Central memory CD8-positive, alpha-beta T cell (primary cell): ENCODE measurements around the gene AP2B1.
"Not testable (repeated sequence)": the region's sequence is repeated elsewhere in the genome, so short reads cannot be mapped to it uniquely, and the experiment has no call there.

Source experiments
- ATAC-seq: fragments of 150-1000 bp; cut with Tn5 transposase; replicated peaks from 2 replicates; pipeline ENCODE4 v1.10.0; 2022; ENCODE audit warnings: mild to moderate bottlenecking, moderate FRiP score, moderate number of reproducible peaks; ENCODE audit not compliant: poor library complexity, severe bottlenecking; ENCODE audit errors: extremely low read depth
- DNase-seq, 2 donors: peaks; one replicate each; pipeline ENCODE4 v3.0.0; 2021; ENCODE audit warnings: low spot score in 2 of 2
- H3K27ac Mint-ChIP-seq: one replicate; pipeline ENCODE4 v1.8.0; 2022; ENCODE audit warnings: low read depth, mild to moderate bottlenecking, moderate library complexity, mixed read lengths
- H3K27me3 Mint-ChIP-seq: one replicate; pipeline ENCODE4 v1.8.0; 2022; ENCODE audit warnings: mixed read lengths
- H3K36me3 Mint-ChIP-seq: one replicate; pipeline ENCODE4 v1.8.0; 2022; ENCODE audit warnings: mild to moderate bottlenecking, moderate library complexity, mixed read lengths; ENCODE audit not compliant: insufficient read depth
- H3K4me1 Mint-ChIP-seq: one replicate; pipeline ENCODE4 v1.8.0; 2022; ENCODE audit warnings: mixed read lengths
- H3K4me3 Mint-ChIP-seq: one replicate; pipeline ENCODE4 v1.8.0; 2022; ENCODE audit warnings: mild to moderate bottlenecking, moderate library complexity, mixed read lengths
- H3K9me3 Mint-ChIP-seq: one replicate; pipeline ENCODE4 v1.8.0; 2022; ENCODE audit warnings: mixed read lengths

AP2B1 gene

DNA sequence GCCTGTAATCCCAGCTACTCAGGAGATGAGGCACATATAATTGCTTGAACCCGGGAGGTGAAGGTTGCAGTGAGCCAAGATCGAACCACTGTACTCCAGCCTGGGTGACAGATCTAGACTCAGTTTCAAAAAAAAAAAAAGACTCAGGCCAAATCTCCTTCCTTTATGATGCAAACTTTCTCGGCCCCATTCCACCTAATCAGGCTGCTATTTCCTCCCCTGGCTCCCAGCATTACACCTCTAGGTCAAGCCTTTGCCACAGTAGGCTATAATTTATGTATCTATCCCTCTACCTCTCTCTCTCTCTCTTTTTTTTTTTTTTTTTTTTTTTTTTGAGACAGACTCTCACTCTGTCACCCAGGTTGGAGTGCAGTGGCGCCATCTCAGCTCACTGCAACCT lies 164.4 kb downstream of the AP2B1 start:
- H3K36me3 Mint-ChIP-seq, H3K27ac Mint-ChIP-seq, H3K9me3 Mint-ChIP-seq, H3K4me3 Mint-ChIP-seq, ATAC-seq, DNase-seq: not testable (repeated sequence)
- Mint-ChIP-seq H3K4me1 (peaks cover 16% of the 10 kb centered on the region), H3K27me3 (peaks cover 54% of the 10 kb centered on the region)

DNA sequence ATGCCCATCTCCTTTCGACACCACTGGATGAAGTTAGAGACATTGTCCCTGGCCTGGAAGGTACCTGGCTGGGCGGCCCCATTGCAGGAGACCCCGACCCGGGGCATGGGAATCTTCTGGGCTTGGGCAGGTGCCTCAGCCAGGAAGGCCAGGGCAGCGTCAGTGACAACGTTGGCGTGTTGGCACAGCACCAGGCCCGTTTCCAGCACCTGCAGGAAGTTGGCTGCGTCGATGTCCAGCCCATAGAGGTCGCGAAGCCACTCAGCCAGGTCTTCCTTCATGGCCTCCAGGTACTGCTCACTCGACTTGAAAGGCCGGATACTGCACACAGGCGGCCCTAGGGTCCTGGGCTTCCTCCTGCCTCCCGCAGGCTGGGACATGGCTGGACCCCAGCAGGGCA lies 165.3 kb downstream of the AP2B1 start:
- Mint-ChIP-seq H3K27ac (no peak overlapping the region), H3K4me3 (no peak overlapping the region), H3K36me3 (no peaks in the 10 kb centered on the region), H3K9me3 (no peaks in the 10 kb centered on the region), H3K27me3 (peaks cover 54% of the 10 kb centered on the region), H3K4me1 (peaks cover 16% of the 10 kb centered on the region)
- DNase-seq (no peak), ATAC-seq (no peak)

DNA sequence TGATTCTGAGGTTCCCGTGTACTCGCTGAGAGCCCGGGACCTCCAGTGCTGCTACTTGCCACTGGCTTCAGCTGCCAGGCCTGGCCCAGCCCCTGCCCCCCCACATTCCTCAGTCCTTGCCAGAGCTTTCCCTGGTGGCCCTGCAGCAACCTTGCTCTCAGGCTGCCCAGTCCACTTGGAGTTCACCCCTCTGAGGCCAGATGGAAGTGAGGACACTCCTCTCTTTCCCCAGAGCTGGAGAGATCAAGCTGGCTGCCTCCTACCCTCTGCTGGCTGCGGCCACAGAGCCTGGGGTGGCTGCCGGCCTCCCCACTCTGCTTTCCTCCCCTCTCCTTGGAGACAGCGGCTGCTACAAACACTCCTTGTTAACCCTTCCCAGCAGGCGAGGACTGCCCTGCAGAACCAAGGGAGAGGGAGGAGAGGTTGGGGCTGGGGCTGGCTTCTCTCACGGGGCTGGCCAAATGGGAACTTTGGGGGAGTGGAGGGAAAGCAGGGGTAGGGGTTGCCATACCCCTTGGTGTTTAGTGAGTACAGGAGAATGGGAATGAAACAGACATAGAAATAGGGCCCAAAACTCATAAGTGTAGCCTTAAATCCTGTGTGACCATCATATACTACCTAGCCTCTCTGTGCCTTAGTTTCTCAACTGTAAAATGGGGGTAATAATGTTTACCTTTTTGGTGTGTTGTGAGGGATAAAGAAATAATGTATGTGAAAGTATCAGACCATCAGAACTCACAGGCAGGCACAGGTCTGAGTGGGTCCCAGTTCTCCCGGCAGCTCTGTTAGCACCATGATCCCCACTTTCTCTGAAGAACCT lies 166.0 kb downstream of the AP2B1 start, which contains the start of gene GAS2L2:
Gene GAS2L2 (minus strand): TSS at position 295 of the 820 bp plus-strand sequence. CDS start 389 bp downstream, outside the sequence.
- no peak within 1 kb of the TSS for H3K27ac Mint-ChIP-seq
- peaks cover 54% of the 10 kb centered on the region for H3K27me3 Mint-ChIP-seq
- peaks cover 16% of the 10 kb centered on the region for H3K4me1 Mint-ChIP-seq
- no peaks in the 10 kb centered on the region for H3K36me3 Mint-ChIP-seq
- ATAC-seq (no peak), DNase-seq (no peak)
- no peaks in the 10 kb centered on the region for H3K9me3 Mint-ChIP-seq
- H3K4me3 Mint-ChIP-seq = no peak within 1 kb of the TSS

DNA sequence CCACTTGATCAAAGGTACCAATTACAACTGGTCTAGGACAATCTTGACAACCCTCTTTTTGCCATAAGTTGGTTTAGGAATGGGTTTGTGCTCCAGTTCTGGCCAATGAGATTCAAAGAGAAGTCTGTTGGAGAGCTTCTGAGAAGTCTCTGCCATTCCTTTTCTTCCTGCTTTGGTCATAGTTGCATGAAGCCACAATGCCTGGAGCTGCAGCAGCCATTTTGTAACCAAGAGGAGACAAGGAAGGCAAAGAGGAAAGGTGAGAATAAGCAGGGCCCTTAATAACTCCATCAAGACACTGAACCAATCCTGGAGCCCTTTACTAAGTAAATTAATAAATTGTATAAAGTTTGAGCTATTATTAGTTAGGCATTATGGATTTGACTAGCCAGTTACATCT lies 170.1 kb downstream of the AP2B1 start:
- Mint-ChIP-seq H3K4me1 (no peaks in the 10 kb centered on the region), H3K9me3 (no peaks in the 10 kb centered on the region), H3K36me3 (peaks cover 2% of the 10 kb centered on the region), H3K27me3 (peaks cover 13% of the 10 kb centered on the region), H3K27ac (no peak overlapping the region), H3K4me3 (no peak overlapping the region)
- no peak for ATAC-seq
- DNase-seq = no peak

DNA sequence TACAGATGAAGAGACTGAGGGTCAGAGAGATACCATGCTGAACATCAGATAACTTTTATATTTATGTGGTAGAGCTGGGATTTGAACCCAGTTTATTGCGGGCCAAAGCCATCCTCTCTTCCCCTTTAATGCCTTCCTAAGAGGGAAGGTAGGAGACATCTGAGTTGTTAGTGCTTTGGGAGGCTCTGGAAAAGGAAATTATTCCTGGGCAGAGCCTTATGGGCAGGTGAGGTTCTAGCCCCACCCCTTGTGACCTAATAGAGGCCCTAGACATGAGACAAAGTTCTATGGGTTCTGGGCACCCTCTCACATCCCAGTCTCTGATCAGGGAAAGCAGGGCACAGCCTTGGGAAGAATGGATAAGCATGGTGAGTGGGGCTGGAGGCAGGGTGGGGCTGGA lies 173.5 kb downstream of the AP2B1 start, which contains the start of gene C17orf50:
Gene C17orf50 (plus strand): TSS at position 301 of the 400 bp plus-strand sequence. CDS start 55 bp downstream, at position 356.
- H3K4me3 Mint-ChIP-seq = no peak within 1 kb of the TSS
- no peaks in the 10 kb centered on the region for H3K9me3 Mint-ChIP-seq
- H3K27me3 Mint-ChIP-seq = no peaks in the 10 kb centered on the region
- peaks cover 8% of the 10 kb centered on the region for H3K4me1 Mint-ChIP-seq
- DNase-seq (no peak), ATAC-seq (no peak)
- peaks cover 5% of the 10 kb centered on the region for H3K36me3 Mint-ChIP-seq
- H3K27ac Mint-ChIP-seq = no peak within 1 kb of the TSS

DNA sequence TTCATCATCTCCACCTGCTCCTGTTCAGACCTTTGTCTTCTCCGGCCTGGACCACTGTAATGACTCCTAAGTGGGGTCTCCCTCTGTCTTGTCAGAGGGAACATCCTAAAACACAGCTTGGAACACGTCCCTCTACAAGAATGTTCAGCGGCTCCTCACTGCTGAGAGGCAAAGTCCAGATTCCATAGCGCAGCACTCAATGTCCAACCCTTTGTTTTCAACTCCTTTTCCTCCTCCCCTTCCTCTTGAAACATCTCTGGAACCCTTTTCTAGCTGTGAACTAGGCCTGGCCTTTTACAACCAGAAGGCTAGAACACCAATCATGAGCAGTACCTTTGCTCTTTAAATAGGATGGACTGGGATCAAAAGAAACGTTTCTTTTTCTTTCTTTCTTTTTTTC lies 174.5 kb downstream of the AP2B1 start:
- H3K9me3 Mint-ChIP-seq = no peaks in the 10 kb centered on the region
- H3K27ac Mint-ChIP-seq = no peak overlapping the region
- DNase-seq (no peak), ATAC-seq (no peak)
- peaks cover 8% of the 10 kb centered on the region for H3K4me1 Mint-ChIP-seq
- H3K36me3 Mint-ChIP-seq = peaks cover 6% of the 10 kb centered on the region
- no peak overlapping the region for H3K4me3 Mint-ChIP-seq
- H3K27me3 Mint-ChIP-seq = no peaks in the 10 kb centered on the region

DNA sequence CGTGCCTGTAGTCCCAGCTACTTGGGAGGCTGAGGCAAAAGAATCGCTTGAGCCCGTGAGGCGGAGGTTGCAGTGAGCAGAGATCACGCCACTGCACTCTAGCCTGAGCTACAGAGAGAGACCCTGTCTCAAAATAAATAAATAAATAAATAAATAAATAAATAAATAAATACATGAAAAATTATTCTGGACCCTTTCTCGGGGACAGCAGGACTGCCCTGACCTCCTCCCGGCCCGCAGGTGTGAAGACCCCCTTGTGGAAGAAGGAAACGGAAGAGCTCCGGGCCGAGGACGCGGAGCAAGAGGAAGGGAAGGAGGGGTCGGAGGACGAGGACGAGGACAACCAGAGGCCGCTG lies 176.6 kb downstream of the AP2B1 start:
- peaks cover 8% of the 10 kb centered on the region for H3K4me1 Mint-ChIP-seq
- H3K27me3 Mint-ChIP-seq = no peaks in the 10 kb centered on the region
- H3K36me3 Mint-ChIP-seq = peaks cover 6% of the 10 kb centered on the region
- H3K27ac Mint-ChIP-seq = peak overlapping the region; percentile 46
- ATAC-seq (no peak), DNase-seq (no peak)
- H3K9me3 Mint-ChIP-seq = no peaks in the 10 kb centered on the region
- peak overlapping the region; percentile 83 for H3K4me3 Mint-ChIP-seq

DNA sequence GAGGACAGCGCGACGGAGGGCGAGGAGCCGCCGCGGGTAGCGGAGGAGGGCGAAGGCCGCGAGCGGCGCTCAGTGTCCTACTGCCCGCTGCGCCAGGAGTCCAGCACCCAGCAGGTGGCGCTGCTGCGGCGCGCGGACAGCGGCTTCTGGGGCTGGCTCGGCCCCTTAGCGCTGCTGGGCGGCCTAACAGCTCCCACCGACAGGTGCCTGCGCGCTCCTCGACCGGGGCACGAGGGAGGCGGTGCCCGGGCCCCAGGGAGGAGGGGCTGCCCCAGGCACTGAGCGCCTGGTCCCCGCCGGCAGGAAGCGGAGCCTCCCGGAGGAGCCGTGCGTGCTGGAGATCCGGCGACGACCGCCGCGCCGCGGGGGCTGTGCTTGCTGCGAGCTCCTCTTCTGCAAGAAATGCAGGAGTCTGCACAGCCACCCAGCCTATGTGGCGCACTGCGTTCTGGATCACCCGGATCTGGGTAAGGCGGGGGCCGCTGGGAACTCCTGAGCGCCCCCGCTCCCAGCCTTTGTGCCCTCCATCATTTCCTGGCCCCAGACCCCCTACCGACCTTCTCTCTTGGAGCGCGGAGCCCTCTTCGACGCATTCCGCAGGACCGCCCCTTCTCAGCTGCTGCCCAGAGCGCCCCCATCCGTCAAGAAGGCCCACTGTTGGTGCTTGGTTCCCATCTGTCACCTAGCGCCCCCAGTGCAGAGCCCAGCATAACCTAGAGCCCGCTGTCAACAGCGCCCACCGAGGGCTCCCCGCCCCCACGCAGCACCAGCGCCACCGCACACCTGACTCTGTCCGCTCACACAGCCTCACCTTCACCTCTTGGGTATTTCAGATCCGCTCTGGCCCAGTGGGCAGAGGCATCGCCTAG lies 177.2 kb downstream of the AP2B1 start:
- Mint-ChIP-seq H3K27me3 (peaks cover 4% of the 10 kb centered on the region), H3K4me1 (peaks cover 8% of the 10 kb centered on the region), H3K9me3 (no peaks in the 10 kb centered on the region), H3K27ac (peak overlapping the region; percentile 89), H3K36me3 (peaks cover 6% of the 10 kb centered on the region), H3K4me3 (peak overlapping the region; percentile 83)
- DNase-seq = peak; percentile 73 to 77
- ATAC-seq = peak; percentile 88

DNA sequence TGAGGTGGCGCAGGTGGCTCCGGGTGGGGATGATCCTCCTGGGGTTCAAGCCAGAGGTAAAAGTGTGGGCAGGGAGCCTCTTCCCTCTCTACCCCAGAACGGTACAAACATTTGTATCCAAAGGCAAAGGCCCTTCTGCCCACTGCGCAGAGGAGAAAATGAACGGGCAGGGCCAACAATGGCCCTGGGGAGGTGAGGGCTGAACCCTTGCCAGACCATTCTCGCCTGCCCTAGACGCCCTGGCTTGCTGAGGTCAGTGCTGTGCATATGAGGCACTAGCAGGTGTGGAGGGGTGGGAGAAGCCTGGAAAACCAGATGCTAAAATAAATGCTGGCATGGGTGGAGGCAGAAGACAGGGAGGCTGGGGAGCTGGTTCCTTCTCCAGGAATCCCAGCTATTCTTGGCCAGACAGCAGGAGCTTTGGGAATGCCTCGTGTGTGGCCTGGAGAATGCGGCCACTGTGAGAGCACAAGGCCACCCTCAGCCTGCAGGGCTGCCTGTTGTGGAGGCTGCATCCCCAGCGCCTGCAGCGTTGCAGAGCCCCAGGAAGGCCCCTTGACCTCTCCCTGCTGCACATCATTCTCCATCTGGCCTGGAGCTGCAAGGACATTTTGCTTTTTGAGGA lies 178.1 kb downstream of the AP2B1 start:
- H3K36me3 Mint-ChIP-seq = peaks cover 6% of the 10 kb centered on the region
- H3K27ac Mint-ChIP-seq = peak overlapping the region; percentile 89

DNA sequence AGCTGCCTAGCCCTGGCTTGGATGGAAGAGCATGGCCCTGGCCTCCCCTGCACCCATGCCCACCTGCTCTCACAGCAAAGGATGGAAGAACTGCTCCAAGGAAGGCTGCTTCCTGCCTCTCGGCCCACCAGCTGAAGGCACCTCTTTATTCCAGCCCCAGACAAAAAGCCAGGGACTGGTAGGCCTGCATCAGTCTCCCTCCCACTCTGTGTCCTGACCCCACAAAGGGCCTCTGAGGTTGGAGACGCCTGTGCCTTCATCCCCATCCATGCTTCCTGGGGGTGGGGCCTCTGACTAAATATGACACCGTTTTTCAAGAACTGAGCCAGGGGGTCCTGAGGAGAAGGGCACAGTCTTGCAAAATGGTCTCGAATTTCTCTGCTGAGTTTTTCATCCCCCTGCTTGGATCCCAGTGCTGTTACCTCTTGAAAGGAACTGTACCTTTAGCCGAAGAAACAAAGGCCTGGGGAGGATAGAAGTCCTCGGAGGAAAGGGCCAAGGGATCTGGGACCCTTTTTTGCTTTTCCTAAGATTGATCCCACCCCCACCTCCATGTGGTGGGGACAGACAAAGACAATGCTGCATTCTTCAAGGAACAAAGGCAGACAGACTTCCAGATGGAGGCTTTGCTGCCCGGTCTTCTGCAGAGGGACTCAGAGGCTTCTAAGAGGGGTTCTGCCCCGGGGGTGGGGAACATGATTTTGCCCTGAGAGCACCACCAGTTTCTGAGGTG lies 178.8 kb downstream of the AP2B1 start:
- peaks cover 6% of the 10 kb centered on the region for H3K36me3 Mint-ChIP-seq
- no peak for DNase-seq
- H3K4me3 Mint-ChIP-seq = peak overlapping the region; percentile 83
- H3K27me3 Mint-ChIP-seq = peaks cover 8% of the 10 kb centered on the region
- H3K9me3 Mint-ChIP-seq = no peaks in the 10 kb centered on the region
- H3K27ac Mint-ChIP-seq = no peak overlapping the region
- H3K4me1 Mint-ChIP-seq = peaks cover 8% of the 10 kb centered on the region
- no peak for ATAC-seq

More for the DNA sequence above, 178.1 kb downstream of the AP2B1 start:
- Mint-ChIP-seq H3K4me1 (peaks cover 8% of the 10 kb centered on the region), H3K4me3 (peak overlapping the region; percentile 83), H3K27me3 (peaks cover 8% of the 10 kb centered on the region), H3K9me3 (no peaks in the 10 kb centered on the region)
- DNase-seq (no peak), ATAC-seq (no peak)

DNA sequence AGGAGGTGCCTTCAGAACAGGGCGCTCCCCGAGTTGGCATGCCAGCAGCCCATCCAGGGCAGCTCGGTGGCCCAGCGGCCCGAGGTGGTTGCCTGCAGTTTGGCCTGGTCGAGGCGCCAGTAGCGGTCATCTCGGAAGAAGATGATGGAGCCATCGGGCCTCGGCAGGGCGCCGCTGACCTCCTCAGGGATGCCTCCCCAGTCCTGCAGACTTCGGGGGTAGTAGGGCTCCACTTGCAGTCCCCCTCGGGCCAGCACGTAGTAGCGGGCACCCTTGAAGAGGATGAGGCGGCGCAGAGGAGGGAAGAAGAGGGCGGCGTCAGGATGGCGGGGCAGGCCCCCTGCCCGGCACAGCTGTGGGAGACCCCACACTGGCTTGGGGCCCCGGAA lies 179.4 kb downstream of the AP2B1 start:
- Mint-ChIP-seq H3K27ac (no peak overlapping the region), H3K4me1 (peaks cover 8% of the 10 kb centered on the region), H3K27me3 (peaks cover 8% of the 10 kb centered on the region), H3K9me3 (no peaks in the 10 kb centered on the region), H3K4me3 (no peak overlapping the region), H3K36me3 (peaks cover 5% of the 10 kb centered on the region)
- DNase-seq (no peak), ATAC-seq (no peak)
